K562 (cell line): Measurements from ENCODE around the gene STK16. TPM values are rescaled to one million over a fixed set of nuclear protein-coding genes. Genes with fewer than 3 reads are reported as not detected.
A peak's percentile ranks its signal among the peaks of the same experiment; 100 is the strongest.

Experiments used
- ATAC-seq: fragments of 200-7000 bp; cut with Tn5 transposase; 3 replicates; pipeline ENCODE4 v1.9.1; 2020; ENCODE audit warnings: moderate library complexity
- BruUV-seq: library from RNA; stranded (reverse); fragments of 400-500 nt; replicated peaks from 2 replicates; lab custom pipeline; 2021; lab: Mats Ljungman, UMichigan
- CTCF ChIA-PET: fragments of 300-600 bp; formaldehyde crosslinking; extraction: SDS; loops from one replicate; lab custom pipeline; 2021; ENCODE audit warnings: low intra/inter-chr PET ratio; lab: Yijun Ruan, JAX
- POLR2A ChIA-PET: fragments of 300-600, 350-650 bp; sonication (Branson Sonifier 250); formaldehyde crosslinking; extraction: SDS; loops from one replicate; lab custom pipeline; 2021; ENCODE audit warnings: antibody characterized with exemption, inconsistent platforms; lab: Yijun Ruan, JAX
- DNase-seq, 4 experiments: peaks; one replicate each; pipeline versions ENCODE4 v3.0.0 to v3.0.0-alpha.2; 2011 to 2018; ENCODE audit warnings: low spot score in 3 of 4, mixed read lengths in 3 of 4; ENCODE audit errors: extremely low read depth in 1 of 4
- FAIRE-seq: peaks from 2 replicates; lab custom pipeline; 2011; peaks lifted over from hg19 to GRCh38; lab: Jason Lieb, UNC
- H2AFZ ChIP-seq: 2 replicates; pipeline ENCODE4 v1.6.0; 2011; ENCODE audit warnings: low read depth, low read length, control low read depth, inconsistent platforms
- H3K27ac ChIP-seq: fragments of 200-600 bp; 3 replicates; pipeline ENCODE4 v1.8.0; 2011; ENCODE audit warnings: low read depth, mild to moderate bottlenecking, control low read depth, inconsistent platforms, low read length, moderate library complexity, mixed read lengths; ENCODE audit errors: extremely low read depth
- H3K27me3 ChIP-seq, 2 experiments: fragments of 300-600 bp in 1 of 2; 2 replicates in 1 of 2; 3 replicates in 1 of 2; pipeline versions ENCODE4 v1.6.0 to v1.8.0; 2011; ENCODE audit warnings: inconsistent platforms in 2 of 2, low read length in 2 of 2, mild to moderate bottlenecking in 1 of 2, mixed read lengths in 1 of 2, moderate library complexity in 1 of 2; ENCODE audit not compliant: control insufficient read depth in 2 of 2, insufficient read depth in 2 of 2
- H3K36me3 ChIP-seq: fragments of 300-600 bp; 3 replicates; pipeline ENCODE4 v1.8.0; 2011; ENCODE audit warnings: mild to moderate bottlenecking, low read length, inconsistent platforms; ENCODE audit not compliant: control insufficient read depth, insufficient read depth
- H3K4me1 ChIP-seq, 2 experiments: fragments of 200-600 bp in 1 of 2; replicated peaks in 1 of 2; 2 replicates in 1 of 2; 3 replicates in 1 of 2; pipeline versions ENCODE4 v1.5.1 to v1.8.0; 2011; ENCODE audit warnings: inconsistent platforms in 2 of 2, low read length in 2 of 2, mild to moderate bottlenecking in 1 of 2, mixed read lengths in 1 of 2, moderate library complexity in 1 of 2; ENCODE audit not compliant: control insufficient read depth in 2 of 2, insufficient read depth in 2 of 2
- H3K4me2 ChIP-seq: 2 replicates; pipeline ENCODE4 v1.6.1; 2011; ENCODE audit warnings: low read length, control low read depth, inconsistent platforms, mixed read lengths; ENCODE audit not compliant: insufficient read depth
- H3K4me3 ChIP-seq: fragments of 200-600 bp; sonication (generic), shearing (Covaris generic); 2 replicates; pipeline ENCODE4 v1.5.1; 2016; ENCODE audit warnings: control low read depth, inconsistent platforms
- H3K79me2 ChIP-seq: fragments of 200-600 bp; 3 replicates; pipeline ENCODE4 v1.8.0; 2011; ENCODE audit warnings: low read length, inconsistent platforms; ENCODE audit not compliant: control insufficient read depth, insufficient read depth
- H3K9ac ChIP-seq, 2 experiments: 2 replicates each; pipeline versions ENCODE4 v1.6.0 to v1.6.1; 2011; ENCODE audit warnings: low read depth in 2 of 2, low read length in 2 of 2, control low read depth in 1 of 2, inconsistent platforms in 1 of 2, mild to moderate bottlenecking in 1 of 2, mixed read lengths in 1 of 2; ENCODE audit not compliant: insufficient read depth in 1 of 2
- H3K9me1 ChIP-seq: one replicate; pipeline ENCODE4 v1.6.0; 2011; ENCODE audit warnings: inconsistent platforms, mild to moderate bottlenecking, low read length, moderate library complexity; ENCODE audit not compliant: control insufficient read depth, insufficient read depth
- H3K9me3 ChIP-seq: replicated peaks from 2 replicates; pipeline ENCODE4 v1.5.1; 2011; ENCODE audit warnings: low read depth, low read length, inconsistent platforms; ENCODE audit not compliant: control insufficient read depth, insufficient read depth
- H4K20me1 ChIP-seq: replicated peaks from 2 replicates; pipeline ENCODE4 v1.6.1; 2011; ENCODE audit warnings: low read length, inconsistent platforms, mixed read lengths; ENCODE audit not compliant: control insufficient read depth, insufficient read depth
- CTCF ChIP-seq, 3 experiments: IDR thresholded peaks in 2 of 3; conservative IDR thresholded peaks in 1 of 3; 2 replicates each; pipeline ENCODE4 v1.5.1; 2011 to 2012; ENCODE audit warnings: low read length in 3 of 3, mild to moderate bottlenecking in 3 of 3, control low read depth in 2 of 3, improper control_type of control experiment in 1 of 3, inconsistent platforms in 1 of 3, low read depth in 1 of 3, mixed read lengths in 1 of 3, moderate library complexity in 1 of 3; ENCODE audit not compliant: insufficient read depth in 2 of 3
- EP400 ChIP-seq: fragments of 450-650 bp; IDR thresholded peaks from 2 replicates; pipeline ENCODE4 v1.6.1; 2017; ENCODE audit warnings: antibody characterized with exemption, mild to moderate bottlenecking, moderate library complexity
- HNRNPL ChIP-seq: fragments of 200-400 bp; formaldehyde crosslinking; IDR thresholded peaks from 2 replicates; pipeline ENCODE4 v1.6.1; 2017; ENCODE audit warnings: low read depth, mild to moderate bottlenecking, low read length
- KLF1 ChIP-seq: fragments of 450-650 bp; IDR thresholded peaks from 2 replicates; pipeline ENCODE4 v1.6.1; 2016; ENCODE audit warnings: missing genetic modification characterization, missing compliant biosample characterization
- RBFOX2 ChIP-seq: fragments of 200-400 bp; formaldehyde crosslinking; IDR thresholded peaks from 2 replicates; pipeline ENCODE4 v1.6.1; 2017; ENCODE audit warnings: low read depth, mild to moderate bottlenecking, low read length, moderate library complexity
- STAT6 ChIP-seq: sonication (generic); formaldehyde crosslinking; IDR thresholded peaks from 2 replicates; pipeline ENCODE4 v1.8.1; 2023; ENCODE audit warnings: mild to moderate bottlenecking, missing genetic modification reagents
- YBX1 ChIP-seq: fragments of 450-650 bp; IDR thresholded peaks from 2 replicates; pipeline ENCODE4 v1.7.1; 2016; ENCODE audit warnings: mild to moderate bottlenecking
- ZNF3 ChIP-seq: fragments of 250-450 bp; sonication (Bioruptor Pico); IDR thresholded peaks from 2 replicates; pipeline ENCODE4 v1.5.0; 2021; ENCODE audit warnings: mild to moderate bottlenecking, moderate library complexity
- ZNF512 ChIP-seq: IDR thresholded peaks from 2 replicates; pipeline ENCODE4 v1.6.1; 2016; ENCODE audit warnings: missing genetic modification characterization, missing compliant biosample characterization
- ZNF518B ChIP-seq: fragments of 250-450 bp; sonication (Bioruptor Pico); IDR thresholded peaks from 2 replicates; pipeline ENCODE4 v1.5.0; 2021; ENCODE audit warnings: mild to moderate bottlenecking, moderate library complexity
- WGBS: fragments of 100-300 bp; shearing (Covaris generic); methylation state at CpG from one replicate; pipeline ENCODE4 v1.1.6; 2016; ENCODE audit warnings: low coverage, mixed read lengths; ENCODE audit not compliant: insufficient coverage; ENCODE audit errors: missing lambda C conversion rate; 5-methylcytosine and 5-hydroxymethylcytosine counted together
- in situ Hi-C: fragments of 300-500 bp; cut with MboI; formaldehyde crosslinking; loops from 4 replicates; pipeline ENCODE4 v1.15.0; 2018; ENCODE audit warnings: inconsistent platforms, mixed read lengths
- intact Hi-C: fragments of 100-400 bp; cut with micrococcal nuclease; formaldehyde crosslinking; loops from 2 replicates; pipeline ENCODE4 v1.14.2; 2022
- polyA plus RNA-seq, 8 experiments: library from polyadenylated mRNA; depleted of rRNA in 4 of 8; stranded (reverse) in 5 of 8; unstranded in 3 of 8; fragments of >200 nt; fragmentation: Nextera tagmentation in 2 of 8; fragmentation: Illumina TruSeq in 1 of 8; extraction: Ambion mirVana in 2 of 8; extraction: Trizol in 1 of 8; gene quantifications; 2 replicates each; pipeline versions ENCODE4 v1.2.1 to v1.2.3, GENCODE V29; 2011 to 2014; ENCODE audit warnings: inconsistent platforms in 1 of 8, missing spikeins in 1 of 8
- total RNA-seq, 7 experiments: library from RNA; depleted of rRNA in 6 of 7; stranded (reverse); fragments of >200 nt in 6 of 7; fragmentation: Illumina TruSeq in 2 of 7; extraction: Trizol in 2 of 7; gene quantifications; 2 replicates each; pipeline versions ENCODE4 v1.2.1 to v1.2.3, GENCODE V29; 2011 to 2021; ENCODE audit warnings: low replicate concordance in 1 of 7

The STK16 gene
- total and polyA plus RNA-seq, 9 of the 15 experiments (the other 6 are each of a cell fraction or from before 2014, with no cell fraction given): 5.4 to 36.2 (median 17.8) TPM

GRCh38 chr2:219214786-219215185 lies 30.5 kb upstream of the STK16 start (continued):
- TF ChIP-seq ZNF518B (no peak), KLF1 (tag) (no peak)

GRCh38 chr2:219215871-219216534 lies 29.3 kb upstream of the STK16 start:
- DNase-seq (no peak), FAIRE-seq (no peak), ATAC-seq (no peak)
- Histone ChIP-seq H3K9me3 (no peaks in the 10 kb centered on the region), H2AFZ (no peak overlapping the region), H3K27ac (no peak overlapping the region; the same call in 2 of the 3 replicates), H3K9me1 (no peaks in the 10 kb centered on the region), H3K4me3 (no peak overlapping the region), H3K4me1 (peaks cover 13 to 47% of the 10 kb centered on the region in 2 experiments; a peak in 4 of 5 replicates), H3K27me3 (no peaks in the 10 kb centered on the region), H3K36me3 (peaks cover 69% of the 10 kb centered on the region), H4K20me1 (0 out of 2 replicates have a peak, but pooled peaks cover 2% of the 10 kb centered on the region), H3K9ac (peak overlapping the region in 1 of 2 experiments; percentile 55; a peak in 1 of 4 replicates), H3K79me2 (peaks cover 27% of the 10 kb centered on the region), H3K4me2 (no peak overlapping the region)
- in situ Hi-C loops (no loop called here), intact Hi-C loops (no loop called here)
- ChIA-PET CTCF (no interaction called here), POLR2A (interaction anchor here (0.8 to 1.2 kb wide), 3 partner anchors 9 to 10 kb away, joined by 3 to 4 read pairs (median 3); no protein-coding TSS in a partner anchor)
- no TSS peak for BruUV-seq
- 89% methylated on average over 8 of the region's 27 CpGs for WGBS
- TF ChIP-seq HNRNPL (no peak), RBFOX2 (peak; percentile 37), EP400 (no peak), STAT6 (CRISPR knock-in tag) (no peak), ZNF3 (CRISPR knock-in tag) (no peak), ZNF512 (no peak), YBX1 (no peak), CTCF (IDR thresholded peaks at IDR 0.05 in 2 of 3, conservative IDR thresholded peaks at IDR 0.05 in 1 of 3; ENCODE audit: insufficient read depth in 2 of 3, low read depth in 1 of 3, low read length in 3 of 3) (no peak)
